OCI-LY1 (cell line): Measurements from ENCODE around the gene DOCK2.

ENCODE experiments used
- EZH2 ChIP-seq: fragments of 200-600 bp; sonication (generic), shearing (Covaris generic); IDR thresholded peaks from 2 replicates; pipeline ENCODE4 v1.8.0; 2017; ENCODE audit warnings: borderline replicate concordance, mixed run types, mild to moderate bottlenecking, antibody characterized with exemption, low read length, moderate library complexity, mixed read lengths
- TF ChIP-seq, protein P1 (sequence below): fragments of 200-600 bp; sonication (generic), shearing (Covaris generic); IDR thresholded peaks from 2 replicates; pipeline ENCODE4 v1.5.1; 2017; ENCODE audit warnings: mild to moderate bottlenecking, antibody characterized with exemption, low read length, moderate library complexity, mixed read lengths

DNA sequence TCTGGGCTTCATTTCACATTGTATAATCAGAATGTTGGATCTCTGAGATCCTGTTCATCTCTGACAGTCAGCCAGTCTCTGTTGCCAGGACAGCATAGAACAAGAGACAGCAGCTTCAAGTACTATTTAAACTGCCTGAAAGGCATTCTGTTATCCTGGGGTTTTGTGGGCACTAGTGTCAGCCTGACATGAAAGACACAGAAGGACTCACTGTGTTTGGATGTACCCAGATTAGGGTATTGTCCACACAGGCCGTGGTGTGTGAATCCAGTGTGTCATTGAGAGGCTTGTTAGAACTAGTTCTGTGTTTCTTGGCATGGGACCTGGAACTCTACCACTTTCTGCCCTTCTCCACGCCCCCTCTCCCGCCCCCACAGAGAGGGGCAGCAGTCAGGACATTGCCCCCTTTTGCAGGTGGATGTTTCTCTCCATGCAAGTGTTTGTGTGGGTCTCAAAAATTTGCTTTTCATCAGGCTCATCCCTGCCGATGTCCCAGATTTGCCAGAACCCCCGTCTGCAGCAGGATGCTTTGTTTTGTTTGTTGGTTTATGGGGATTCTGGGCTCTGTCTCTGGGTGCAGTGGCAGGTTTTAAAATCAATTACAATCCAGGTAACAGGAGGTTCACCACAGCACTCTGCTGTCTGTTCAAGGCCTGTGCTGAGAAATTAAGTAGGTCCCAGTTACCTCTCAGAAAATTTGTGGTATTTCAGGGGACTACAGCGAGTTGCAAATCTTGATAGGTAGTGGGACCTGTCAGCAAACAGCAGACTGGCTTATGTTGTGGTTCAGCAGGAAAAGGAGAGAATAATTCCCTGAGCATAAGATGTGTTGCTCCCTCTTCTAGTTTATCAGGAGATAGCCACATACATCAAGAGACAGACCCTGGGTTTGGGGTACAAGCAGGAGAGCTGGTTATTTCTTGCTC, 144.6 kb downstream of the DOCK2 start:
- TF ChIP-seq, protein P1, sequence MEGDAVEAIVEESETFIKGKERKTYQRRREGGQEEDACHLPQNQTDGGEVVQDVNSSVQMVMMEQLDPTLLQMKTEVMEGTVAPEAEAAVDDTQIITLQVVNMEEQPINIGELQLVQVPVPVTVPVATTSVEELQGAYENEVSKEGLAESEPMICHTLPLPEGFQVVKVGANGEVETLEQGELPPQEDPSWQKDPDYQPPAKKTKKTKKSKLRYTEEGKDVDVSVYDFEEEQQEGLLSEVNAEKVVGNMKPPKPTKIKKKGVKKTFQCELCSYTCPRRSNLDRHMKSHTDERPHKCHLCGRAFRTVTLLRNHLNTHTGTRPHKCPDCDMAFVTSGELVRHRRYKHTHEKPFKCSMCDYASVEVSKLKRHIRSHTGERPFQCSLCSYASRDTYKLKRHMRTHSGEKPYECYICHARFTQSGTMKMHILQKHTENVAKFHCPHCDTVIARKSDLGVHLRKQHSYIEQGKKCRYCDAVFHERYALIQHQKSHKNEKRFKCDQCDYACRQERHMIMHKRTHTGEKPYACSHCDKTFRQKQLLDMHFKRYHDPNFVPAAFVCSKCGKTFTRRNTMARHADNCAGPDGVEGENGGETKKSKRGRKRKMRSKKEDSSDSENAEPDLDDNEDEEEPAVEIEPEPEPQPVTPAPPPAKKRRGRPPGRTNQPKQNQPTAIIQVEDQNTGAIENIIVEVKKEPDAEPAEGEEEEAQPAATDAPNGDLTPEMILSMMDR, result no peak
- TF ChIP-seq EZH2, result no peak
